Measurements from ENCODE around the gene GRK2. TPM values are rescaled to one million over a fixed set of nuclear protein-coding genes. Genes with fewer than 3 reads are reported as not detected.

GRK2 gene
- total RNA-seq, 2 experiments from 2014 or later: 303 to 305 TPM

DNA sequence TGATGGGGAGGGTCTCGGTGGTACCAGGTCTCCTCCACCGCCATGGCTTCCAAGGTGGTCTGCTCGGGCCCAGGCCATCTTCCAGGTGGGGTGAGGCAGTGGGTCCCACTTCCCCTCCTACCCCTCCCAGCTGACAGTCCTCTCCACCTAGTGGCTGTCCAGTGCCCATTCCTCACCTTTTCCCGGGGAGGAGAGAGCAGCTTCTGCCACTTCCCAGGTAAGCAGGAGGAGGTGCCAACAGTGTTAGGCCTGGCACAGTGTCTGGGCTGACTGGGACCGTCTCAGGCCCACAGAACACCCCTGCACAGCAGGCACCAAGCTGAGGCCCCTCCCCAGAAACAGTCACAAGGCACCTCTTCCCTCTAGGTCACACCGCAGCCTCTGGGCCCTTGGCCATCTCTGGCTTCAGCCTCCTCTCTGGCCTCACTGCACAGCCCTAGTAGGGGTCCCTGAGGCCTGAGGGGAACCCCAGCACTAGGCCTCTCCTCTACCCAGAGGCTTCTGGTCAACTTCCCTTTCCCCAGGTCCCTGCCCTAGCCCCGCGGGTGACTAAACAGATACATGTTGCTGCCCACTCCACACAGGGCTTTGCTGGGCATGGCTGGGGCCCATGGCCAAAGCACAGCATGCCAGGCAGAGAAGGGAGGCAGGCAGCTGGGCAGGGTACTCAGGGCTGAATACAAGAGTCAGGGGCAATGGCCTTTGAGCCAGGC lies 20.5 kb downstream of the GRK2 start:
- CTCF ChIA-PET: interaction anchor here (3.1 to 4.1 kb wide), 2 partner anchors 11 to 17 kb away, joined by 21 to 55 read pairs; no protein-coding TSS in a partner anchor
- H3K4me1 Mint-ChIP-seq (ENCODE audit: low read depth): peaks cover 49% of the 10 kb centered on the region
- peaks cover 51% of the 10 kb centered on the region for H3K36me3 Mint-ChIP-seq (ENCODE audit: low read depth)
- intact Hi-C loops (cut with micrococcal nuclease): no loop called here
- peak overlapping the region; percentile 99 for H3K27ac Mint-ChIP-seq
- ATAC-seq (no peak), DNase-seq (no peak)
- H3K27me3 Mint-ChIP-seq: no peaks in the 10 kb centered on the region
- no peaks in the 10 kb centered on the region for H3K9me3 Mint-ChIP-seq
- H3K4me3 Mint-ChIP-seq: peak overlapping the region; percentile 72
- POLR2A ChIA-PET: interaction anchor here (0.9 to 9.2 kb wide), 8 partner anchors 10 to 127 kb away, joined by 3 to 308 read pairs (median 13); partner anchors contain the start of genes GRK2 and SSH3
- TF ChIP-seq, protein P1, sequence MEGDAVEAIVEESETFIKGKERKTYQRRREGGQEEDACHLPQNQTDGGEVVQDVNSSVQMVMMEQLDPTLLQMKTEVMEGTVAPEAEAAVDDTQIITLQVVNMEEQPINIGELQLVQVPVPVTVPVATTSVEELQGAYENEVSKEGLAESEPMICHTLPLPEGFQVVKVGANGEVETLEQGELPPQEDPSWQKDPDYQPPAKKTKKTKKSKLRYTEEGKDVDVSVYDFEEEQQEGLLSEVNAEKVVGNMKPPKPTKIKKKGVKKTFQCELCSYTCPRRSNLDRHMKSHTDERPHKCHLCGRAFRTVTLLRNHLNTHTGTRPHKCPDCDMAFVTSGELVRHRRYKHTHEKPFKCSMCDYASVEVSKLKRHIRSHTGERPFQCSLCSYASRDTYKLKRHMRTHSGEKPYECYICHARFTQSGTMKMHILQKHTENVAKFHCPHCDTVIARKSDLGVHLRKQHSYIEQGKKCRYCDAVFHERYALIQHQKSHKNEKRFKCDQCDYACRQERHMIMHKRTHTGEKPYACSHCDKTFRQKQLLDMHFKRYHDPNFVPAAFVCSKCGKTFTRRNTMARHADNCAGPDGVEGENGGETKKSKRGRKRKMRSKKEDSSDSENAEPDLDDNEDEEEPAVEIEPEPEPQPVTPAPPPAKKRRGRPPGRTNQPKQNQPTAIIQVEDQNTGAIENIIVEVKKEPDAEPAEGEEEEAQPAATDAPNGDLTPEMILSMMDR (IDR thresholded peaks at IDR 0.05): no peak

DNA sequence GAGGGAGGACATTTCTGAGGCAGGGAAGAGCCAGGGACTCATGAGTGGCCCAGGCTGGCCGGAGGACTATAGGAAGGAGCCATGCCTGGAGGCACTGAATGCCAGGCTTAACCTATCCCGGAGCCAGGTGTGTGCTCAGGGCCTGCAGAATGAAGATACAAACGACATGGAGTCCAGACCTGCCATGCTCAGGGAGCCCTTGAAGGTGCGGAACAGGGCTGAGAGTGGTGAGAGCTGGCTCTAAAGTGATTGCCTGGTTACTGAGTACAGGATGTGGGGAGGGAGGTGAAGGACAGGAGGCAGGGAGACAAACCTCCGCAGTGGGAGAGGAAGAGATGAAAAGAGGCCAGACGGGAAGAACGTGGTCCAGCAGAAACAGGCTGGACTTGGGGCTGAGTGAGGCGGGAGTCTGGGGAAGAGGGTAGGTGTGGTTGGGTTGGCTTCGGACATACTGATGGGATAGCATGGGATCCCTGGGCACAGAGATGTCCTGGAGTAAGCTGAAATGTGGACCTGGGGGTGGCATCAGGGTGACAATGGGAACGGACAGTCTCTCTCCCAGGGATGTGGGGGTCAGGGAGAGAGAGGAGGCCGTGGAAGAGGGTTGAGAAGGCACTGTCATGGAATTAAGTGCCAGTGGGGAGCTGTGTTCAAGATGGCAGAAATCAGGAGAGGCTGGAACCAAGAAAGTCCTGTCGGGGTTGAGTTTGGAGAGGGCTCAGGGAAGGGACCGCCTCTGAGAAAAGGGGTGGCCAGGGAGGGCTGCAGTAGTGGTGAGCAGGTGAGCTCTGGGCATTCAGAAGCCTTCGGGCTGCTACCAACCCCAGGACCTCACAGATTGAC lies 21.3 kb downstream of the GRK2 start:
- ATAC-seq (peak; percentile 14), DNase-seq (peak; percentile 64)
- Mint-ChIP-seq H3K4me3 (peak overlapping the region; percentile 72), H3K9me3 (no peaks in the 10 kb centered on the region), H3K27me3 (no peaks in the 10 kb centered on the region), H3K36me3 (ENCODE audit: low read depth) (peaks cover 55% of the 10 kb centered on the region), H3K4me1 (ENCODE audit: low read depth) (peaks cover 52% of the 10 kb centered on the region), H3K27ac (peak overlapping the region; percentile 99)
- ChIA-PET POLR2A (interaction anchor here (0.9 to 9.2 kb wide), 12 partner anchors 9 to 149 kb away, joined by 3 to 308 read pairs (median 7); partner anchors contain the start of genes GRK2, PTPRCAP, RAD9A and SSH3), CTCF (interaction anchor here (0.8 to 4.9 kb wide), 9 partner anchors 11 to 117 kb away, joined by 3 to 55 read pairs (median 4); partner anchors contain the start of gene TBC1D10C)
- TF ChIP-seq, protein P1 (IDR thresholded peaks at IDR 0.05): no peak
- intact Hi-C loops (cut with micrococcal nuclease): loop anchor here (2.0 kb wide), 1 partner anchor 17 kb away; no protein-coding TSS in a partner anchor

DNA sequence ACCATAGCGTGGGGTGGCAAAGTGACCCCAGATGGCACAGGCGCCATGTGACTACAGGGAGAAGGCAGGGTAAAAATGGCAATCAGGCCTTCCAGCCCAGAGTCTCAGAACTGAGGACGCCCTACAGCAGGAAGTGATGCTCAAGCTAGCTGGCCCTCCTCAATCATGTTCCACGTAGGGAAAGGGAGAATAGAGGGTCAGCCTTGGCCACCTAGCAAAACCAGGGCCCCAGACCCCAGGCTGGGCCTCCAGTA lies 21.9 kb downstream of the GRK2 start:
- peaks cover 56% of the 10 kb centered on the region for H3K4me1 Mint-ChIP-seq (ENCODE audit: low read depth)
- ATAC-seq (peak; percentile 12), DNase-seq (no peak)
- no peaks in the 10 kb centered on the region for H3K27me3 Mint-ChIP-seq
- ChIA-PET CTCF (interaction anchor here (0.8 to 4.9 kb wide), 10 partner anchors 12 to 116 kb away, joined by 3 to 55 read pairs (median 4); partner anchors contain the start of gene TBC1D10C), POLR2A (interaction anchor here (0.6 to 9.2 kb wide), 13 partner anchors 9 to 149 kb away, joined by 3 to 308 read pairs (median 7); partner anchors contain the start of genes GRK2, PTPRCAP, RAD9A and SSH3)
- peak overlapping the region; percentile 72 for H3K4me3 Mint-ChIP-seq
- H3K27ac Mint-ChIP-seq: peak overlapping the region; percentile 99
- H3K9me3 Mint-ChIP-seq: no peaks in the 10 kb centered on the region
- TF ChIP-seq, protein P1 (IDR thresholded peaks at IDR 0.05): no peak
- intact Hi-C loops (cut with micrococcal nuclease): loop anchor here (2.0 kb wide), 1 partner anchor 17 kb away; no protein-coding TSS in a partner anchor
- H3K36me3 Mint-ChIP-seq (ENCODE audit: low read depth): peaks cover 55% of the 10 kb centered on the region

DNA sequence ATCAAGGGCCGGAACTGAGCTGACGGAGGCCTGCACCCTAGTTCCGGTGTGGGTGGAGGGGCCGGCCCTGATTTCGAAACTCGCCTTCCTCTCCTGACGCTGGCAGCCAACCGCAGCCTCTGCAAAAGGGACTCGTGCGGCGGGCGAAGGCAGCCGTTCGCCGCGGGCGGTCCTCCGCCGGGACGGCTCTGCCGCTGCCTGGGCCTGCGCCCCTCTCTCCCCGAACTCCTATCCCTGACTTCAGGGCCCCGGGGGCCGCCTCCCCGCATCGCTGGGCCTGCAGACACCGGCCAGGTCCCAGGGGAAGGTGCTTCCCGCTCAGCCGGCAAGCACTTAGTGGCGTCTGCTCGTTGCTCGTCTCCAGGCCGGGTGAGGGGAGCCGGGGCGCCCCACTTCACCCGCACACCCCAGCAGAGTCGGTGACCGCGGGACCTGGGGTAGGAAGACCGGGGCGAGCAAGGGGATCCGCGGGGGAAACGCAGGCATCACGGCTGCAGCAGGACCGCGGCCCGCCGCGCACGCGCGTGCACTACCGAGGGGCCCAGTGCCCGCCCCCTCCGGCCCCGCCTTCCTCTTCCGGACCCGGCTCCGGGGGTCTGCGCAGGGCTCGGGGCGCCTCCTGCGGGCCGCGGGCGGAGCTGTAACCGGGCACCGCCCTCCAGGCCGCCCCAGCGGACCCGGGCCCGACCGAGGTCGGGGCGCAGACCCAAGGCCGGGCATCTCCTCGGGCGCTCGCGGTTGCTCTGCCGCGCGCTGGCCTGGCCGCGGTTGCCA lies 22.4 kb downstream of the GRK2 start:
- intact Hi-C loops (cut with micrococcal nuclease): loop anchor here (2.0 kb wide), 1 partner anchor 18 kb away; no protein-coding TSS in a partner anchor
- H3K36me3 Mint-ChIP-seq (ENCODE audit: low read depth): peaks cover 54% of the 10 kb centered on the region
- peak; percentile 77 for ATAC-seq

More for the DNA sequence above, 22.4 kb downstream of the GRK2 start:
- peak; percentile 95 for DNase-seq
- ChIA-PET POLR2A (interaction anchor here (0.6 to 9.2 kb wide), 16 partner anchors 8 to 148 kb away, joined by 3 to 308 read pairs (median 6); partner anchors contain the start of genes GRK2, PTPRCAP, RAD9A and SSH3), CTCF (interaction anchor here (0.8 to 4.9 kb wide), 11 partner anchors 12 to 115 kb away, joined by 3 to 55 read pairs (median 4); partner anchors contain the start of genes SSH3 and TBC1D10C)
- peaks cover 58% of the 10 kb centered on the region for H3K4me1 Mint-ChIP-seq (ENCODE audit: low read depth)
- TF ChIP-seq, protein P1 (IDR thresholded peaks at IDR 0.05): peak; percentile 41
- no peaks in the 10 kb centered on the region for H3K9me3 Mint-ChIP-seq
- H3K4me3 Mint-ChIP-seq: peak overlapping the region; percentile 72
- peak overlapping the region; percentile 99 for H3K27ac Mint-ChIP-seq
- no peaks in the 10 kb centered on the region for H3K27me3 Mint-ChIP-seq

Data from activated CD8-positive, alpha-beta T cell treated with anti-CD3 and anti-CD28 coated beads for 36 hours (primary cell).